Uterus (tissue), 4 donors: ENCODE results near the gene TMEM30A. TPM values are rescaled to one million over a fixed set of nuclear protein-coding genes. Genes with fewer than 3 reads are reported as not detected.

Experiments
- DNase-seq, 2 donors: peaks; one replicate each; pipeline ENCODE4 v3.0.0-alpha.2; 2019 to 2020
- H3K27ac ChIP-seq, 2 donors: fragments of 200-600 bp; sonication (generic); 1 replicate in 1 of 2; 2 replicates in 1 of 2; pipeline ENCODE4 v1.5.1; 2016 to 2018
- H3K27me3 ChIP-seq, 2 donors: fragments of 200-600 bp; sonication (generic); one replicate each; pipeline ENCODE4 v1.5.1; 2018 to 2019; ENCODE audit warnings: control low read depth in 1 of 2
- H3K36me3 ChIP-seq, 2 donors: fragments of 200-600 bp; sonication (generic); one replicate each; pipeline ENCODE4 v1.5.1; 2019; ENCODE audit warnings: control low read depth in 1 of 2
- H3K4me1 ChIP-seq, 2 donors: fragments of 200-600 bp; sonication (generic); one replicate each; pipeline ENCODE4 v1.5.1; 2018 to 2019; ENCODE audit warnings: control low read depth in 1 of 2
- H3K4me3 ChIP-seq, 2 donors: fragments of 200-600 bp; sonication (generic); 1 replicate in 1 of 2; 2 replicates in 1 of 2; pipeline ENCODE4 v1.5.1; 2018 to 2019; ENCODE audit warnings: mild to moderate bottlenecking in 1 of 2
- H3K9me3 ChIP-seq, 2 donors: fragments of 200-600 bp; sonication (generic); one replicate each; pipeline ENCODE4 v1.5.1; 2019; ENCODE audit warnings: control low read depth in 1 of 2
- POLR2A ChIP-seq, 2 donors: fragments of 450-650 bp; IDR thresholded peaks; one replicate each; pipeline ENCODE4 v1.6.1; 2016; ENCODE audit warnings: antibody characterized with exemption in 2 of 2, mild to moderate bottlenecking in 1 of 2, moderate library complexity in 1 of 2
- intact Hi-C: fragments of 100-400 bp; cut with DNase I; formaldehyde crosslinking; loops from one replicate; pipeline ENCODE4 v1.15.1; 2023; ENCODE audit warnings: low total_unique reads
- total RNA-seq, 4 donors: library from RNA; depleted of rRNA in 3 of 4; stranded (reverse); fragments of >200 nt in 3 of 4; gene quantifications; one replicate each; pipeline versions ENCODE4 v1.1.0 to v1.2.4, GENCODE V29; 2014 to 2023
- TF ChIP-seq, protein P1 (sequence below), 4 experiments: fragments of 200-600 bp in 2 of 4; fragments of 450-650 bp in 2 of 4; sonication (generic) in 2 of 4; IDR thresholded peaks; one replicate each; pipeline ENCODE4 v1.5.1; 2016 to 2019; ENCODE audit warnings: antibody characterized with exemption in 4 of 4, mild to moderate bottlenecking in 2 of 4, moderate library complexity in 1 of 4
- donor health status: DM: yes; HTN: yes; CAD: no.

TMEM30A gene
- total RNA-seq, 4 donors from 2014 or later = 71.0 to 194 (median 125) TPM

DNA sequence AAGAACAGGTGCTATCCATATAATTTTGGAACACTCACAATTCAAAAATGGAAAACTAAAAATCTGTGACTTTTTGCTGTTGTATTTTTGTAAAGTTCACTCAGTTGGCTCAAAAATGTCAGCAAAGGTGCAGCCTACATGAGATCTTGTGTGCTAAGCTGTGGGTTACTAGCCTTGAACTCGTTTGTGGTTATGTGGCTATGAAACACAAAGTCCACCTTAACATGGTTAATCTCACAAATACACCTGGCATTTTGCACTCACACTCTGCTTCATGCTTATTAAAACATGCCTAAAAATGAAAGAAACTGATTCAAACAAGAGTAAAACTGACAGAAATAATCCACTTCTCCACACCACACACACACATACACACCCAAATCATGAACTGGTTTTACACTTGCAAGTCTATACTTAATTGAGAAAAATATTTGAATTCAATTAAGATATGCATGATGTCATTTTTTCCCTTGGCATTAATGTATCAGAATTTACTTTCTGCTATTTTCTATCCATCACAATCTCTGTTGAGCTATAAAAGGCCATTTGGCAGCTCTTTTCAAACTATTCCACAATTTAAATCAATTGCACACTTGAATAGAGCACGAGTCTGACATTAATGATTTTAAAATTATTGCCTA lies 22.9 kb upstream of the TMEM30A start:
- H3K4me3 ChIP-seq = no peak overlapping the region
- TF ChIP-seq, protein P1, sequence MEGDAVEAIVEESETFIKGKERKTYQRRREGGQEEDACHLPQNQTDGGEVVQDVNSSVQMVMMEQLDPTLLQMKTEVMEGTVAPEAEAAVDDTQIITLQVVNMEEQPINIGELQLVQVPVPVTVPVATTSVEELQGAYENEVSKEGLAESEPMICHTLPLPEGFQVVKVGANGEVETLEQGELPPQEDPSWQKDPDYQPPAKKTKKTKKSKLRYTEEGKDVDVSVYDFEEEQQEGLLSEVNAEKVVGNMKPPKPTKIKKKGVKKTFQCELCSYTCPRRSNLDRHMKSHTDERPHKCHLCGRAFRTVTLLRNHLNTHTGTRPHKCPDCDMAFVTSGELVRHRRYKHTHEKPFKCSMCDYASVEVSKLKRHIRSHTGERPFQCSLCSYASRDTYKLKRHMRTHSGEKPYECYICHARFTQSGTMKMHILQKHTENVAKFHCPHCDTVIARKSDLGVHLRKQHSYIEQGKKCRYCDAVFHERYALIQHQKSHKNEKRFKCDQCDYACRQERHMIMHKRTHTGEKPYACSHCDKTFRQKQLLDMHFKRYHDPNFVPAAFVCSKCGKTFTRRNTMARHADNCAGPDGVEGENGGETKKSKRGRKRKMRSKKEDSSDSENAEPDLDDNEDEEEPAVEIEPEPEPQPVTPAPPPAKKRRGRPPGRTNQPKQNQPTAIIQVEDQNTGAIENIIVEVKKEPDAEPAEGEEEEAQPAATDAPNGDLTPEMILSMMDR (IDR thresholded peaks at IDR 0.05) = no peak
- TF ChIP-seq POLR2A (IDR thresholded peaks at IDR 0.05) = no peak
- no peaks in the 10 kb centered on the region for H3K9me3 ChIP-seq
- DNase-seq = no peak
- no peaks in the 10 kb centered on the region for H3K4me1 ChIP-seq
- intact Hi-C loops = no loop called here
- no peaks in the 10 kb centered on the region for H3K36me3 ChIP-seq
- H3K27ac ChIP-seq = no peak overlapping the region
- H3K27me3 ChIP-seq = no peaks in the 10 kb centered on the region

DNA sequence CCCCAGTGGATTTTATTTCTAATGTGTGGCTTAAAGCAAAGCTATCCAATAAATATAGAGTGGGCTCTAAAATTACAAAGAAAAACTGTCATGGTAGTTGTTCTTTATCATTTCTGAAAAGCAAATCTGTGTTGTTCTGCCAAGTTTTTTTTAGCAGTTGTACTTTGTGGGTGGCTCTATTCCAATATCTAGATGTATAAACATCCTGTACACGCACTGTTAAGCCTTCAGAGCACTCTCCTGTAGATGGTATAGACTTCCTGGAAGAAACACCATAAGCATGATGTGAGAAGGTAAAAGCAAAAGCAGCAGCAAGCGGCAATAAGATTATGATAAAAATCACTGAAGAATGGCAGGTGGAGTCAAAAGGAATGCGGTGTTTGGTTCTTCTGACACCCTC lies 21.5 kb upstream of the TMEM30A start:
- intact Hi-C loops = no loop called here
- Histone ChIP-seq H3K27ac (no peak overlapping the region), H3K4me1 (no peaks in the 10 kb centered on the region), H3K4me3 (no peak overlapping the region), H3K9me3 (no peaks in the 10 kb centered on the region), H3K36me3 (no peaks in the 10 kb centered on the region), H3K27me3 (no peaks in the 10 kb centered on the region)
- DNase-seq = no peak
- TF ChIP-seq, protein P1 (IDR thresholded peaks at IDR 0.05) = no peak
- no peak for TF ChIP-seq POLR2A (IDR thresholded peaks at IDR 0.05)

DNA sequence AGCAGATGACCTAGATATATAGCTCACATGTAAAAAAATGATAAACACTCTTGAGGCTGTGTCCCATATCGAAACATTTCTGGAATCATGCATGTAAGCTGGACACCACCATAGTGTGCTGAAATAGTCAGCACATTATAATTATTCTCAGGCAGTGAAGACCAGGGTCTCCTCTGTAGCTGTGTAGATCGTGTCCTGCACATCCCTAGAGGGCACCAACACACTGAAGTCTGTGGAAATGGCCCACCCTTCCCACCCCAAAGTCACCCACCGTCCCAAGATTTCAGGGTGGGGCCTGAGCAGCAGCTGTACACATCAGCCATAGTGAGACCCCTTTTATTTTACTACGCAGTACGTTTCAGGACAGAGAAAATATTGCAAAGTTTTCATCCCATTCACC lies 21.0 kb upstream of the TMEM30A start:
- Histone ChIP-seq H3K27me3 (no peaks in the 10 kb centered on the region), H3K4me1 (no peaks in the 10 kb centered on the region), H3K4me3 (no peak overlapping the region), H3K9me3 (no peaks in the 10 kb centered on the region), H3K27ac (no peak overlapping the region), H3K36me3 (no peaks in the 10 kb centered on the region)
- intact Hi-C loops = no loop called here
- no peak for TF ChIP-seq POLR2A (IDR thresholded peaks at IDR 0.05)
- TF ChIP-seq, protein P1 (IDR thresholded peaks at IDR 0.05) = no peak
- DNase-seq = no peak

DNA sequence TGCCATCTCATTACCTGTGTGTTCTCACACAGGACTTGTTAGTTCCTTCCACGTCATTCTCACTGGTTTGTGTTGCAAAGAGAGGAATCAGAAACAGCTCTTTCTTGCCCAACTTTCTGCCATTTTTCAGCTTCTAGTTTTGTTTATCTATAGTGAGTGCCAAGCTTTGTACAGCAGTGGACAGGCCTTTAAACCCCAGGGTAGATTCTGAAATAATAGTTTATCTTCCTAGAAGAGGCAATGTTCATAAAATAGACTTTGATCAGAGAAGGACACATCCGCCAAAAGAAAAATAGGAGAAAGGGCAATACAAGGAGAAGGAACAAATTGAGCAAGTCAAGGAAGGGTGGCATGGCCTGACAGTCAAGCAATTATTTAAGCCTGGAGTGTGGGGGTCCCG lies 17.7 kb upstream of the TMEM30A start:
- H3K9me3 ChIP-seq = no peaks in the 10 kb centered on the region
- no peaks in the 10 kb centered on the region for H3K27me3 ChIP-seq
- H3K36me3 ChIP-seq = no peaks in the 10 kb centered on the region
- no peak for DNase-seq
- no peaks in the 10 kb centered on the region for H3K4me1 ChIP-seq
- H3K4me3 ChIP-seq = no peak overlapping the region
- TF ChIP-seq, protein P1 (IDR thresholded peaks at IDR 0.05) = no peak
- TF ChIP-seq POLR2A (IDR thresholded peaks at IDR 0.05) = no peak
- intact Hi-C loops = no loop called here
- H3K27ac ChIP-seq = no peak overlapping the region

DNA sequence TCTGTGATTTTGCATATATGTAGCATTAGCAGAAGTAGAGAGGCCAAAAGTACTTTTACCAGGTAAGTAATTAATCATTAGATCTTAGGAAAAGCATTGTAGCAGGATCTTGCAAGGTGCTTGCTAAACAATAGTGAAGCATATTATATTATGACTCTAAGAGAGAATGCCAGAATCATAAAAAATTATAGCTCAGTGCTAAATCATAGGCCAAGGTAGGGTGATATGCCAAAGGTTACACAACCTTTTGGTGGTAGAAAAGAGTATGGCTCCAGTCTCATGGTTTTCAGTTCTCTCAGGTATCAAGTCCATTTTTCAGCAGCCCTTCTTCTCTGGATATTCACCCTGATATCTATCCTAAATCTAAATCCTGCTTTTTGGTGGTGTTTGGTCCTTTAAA lies 16.9 kb upstream of the TMEM30A start:
- H3K4me1 ChIP-seq = no peaks in the 10 kb centered on the region
- no peaks in the 10 kb centered on the region for H3K27me3 ChIP-seq
- H3K36me3 ChIP-seq = no peaks in the 10 kb centered on the region
- no peaks in the 10 kb centered on the region for H3K9me3 ChIP-seq
- no peak for DNase-seq
- intact Hi-C loops = no loop called here
- no peak for TF ChIP-seq POLR2A (IDR thresholded peaks at IDR 0.05)
- TF ChIP-seq, protein P1 (IDR thresholded peaks at IDR 0.05) = no peak
- H3K27ac ChIP-seq = no peak overlapping the region
- H3K4me3 ChIP-seq = no peak overlapping the region
